ENCODE data around the gene C5.

- TF ChIP-seq CTCF (IDR thresholded peaks at IDR 0.05; ENCODE audit: insufficient read depth, low read length, poor library complexity, severe bottlenecking), result no peak
- no peak for TF ChIP-seq EZH2phosphoT487 (conservative IDR thresholded peaks at IDR 0.05; ENCODE audit: low read length)
Measured at GRCh38 chr9:120965344-120966012, 84.6 kb downstream of the C5 start.

Measured in SU-DHL-6 (cell line).